Astrocyte of the cerebellum (primary cell): Measurements from ENCODE around the gene CIAO1.

ENCODE experiments used
- DNase-seq: peaks from one replicate; pipeline ENCODE4 v3.0.0-alpha.2; 2011; ENCODE audit warnings: low read depth
- H3K4me3 ChIP-seq: 2 replicates; pipeline ENCODE4 v1.5.1; 2011; ENCODE audit warnings: mild to moderate bottlenecking, low read depth, low read length, moderate library complexity
- CTCF ChIP-seq: IDR thresholded peaks from 2 replicates; pipeline ENCODE4 v1.5.1; 2012; ENCODE audit warnings: low read length, low read depth, moderate library complexity, mild to moderate bottlenecking; ENCODE audit errors: missing control alignments
- in situ Hi-C: cut with HindIII; loops from 2 replicates; pipeline ENCODE4 v1.10.0; 2017; ENCODE audit warnings: low sequenced_read_pairs

Gene CIAO1

DNA sequence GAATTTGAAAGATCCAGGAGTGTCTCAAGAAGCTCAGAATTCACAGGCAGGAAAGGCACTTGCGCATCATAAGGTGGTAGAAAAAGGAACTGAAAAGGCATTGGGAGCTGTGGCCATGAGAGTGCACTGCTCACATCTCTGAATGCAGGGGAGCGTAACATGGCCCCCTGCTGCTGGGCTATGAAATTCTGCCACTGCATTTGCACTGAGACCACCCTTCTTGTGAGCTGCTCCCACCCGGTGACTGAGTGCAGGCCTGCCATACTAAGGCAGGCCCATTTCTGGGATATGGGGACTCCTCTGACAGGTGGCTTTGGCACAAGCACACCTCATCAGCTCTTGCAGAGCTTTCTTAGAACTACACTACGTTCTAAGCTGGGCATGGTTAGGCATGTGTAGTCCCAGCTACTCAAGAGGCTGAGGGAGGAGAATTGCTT is 32.1 kb upstream of the CIAO1 start:
- no peak for TF ChIP-seq CTCF
- H3K4me3 ChIP-seq, result no peak overlapping the region
- no peak for DNase-seq
- in situ Hi-C loops, result no loop called here

GRCh38 chr2:96236882-96237281 is 29.1 kb upstream of the CIAO1 start:
- no peak for TF ChIP-seq CTCF
- in situ Hi-C loops, result no loop called here
- no peak overlapping the region for H3K4me3 ChIP-seq
- no peak for DNase-seq

DNA sequence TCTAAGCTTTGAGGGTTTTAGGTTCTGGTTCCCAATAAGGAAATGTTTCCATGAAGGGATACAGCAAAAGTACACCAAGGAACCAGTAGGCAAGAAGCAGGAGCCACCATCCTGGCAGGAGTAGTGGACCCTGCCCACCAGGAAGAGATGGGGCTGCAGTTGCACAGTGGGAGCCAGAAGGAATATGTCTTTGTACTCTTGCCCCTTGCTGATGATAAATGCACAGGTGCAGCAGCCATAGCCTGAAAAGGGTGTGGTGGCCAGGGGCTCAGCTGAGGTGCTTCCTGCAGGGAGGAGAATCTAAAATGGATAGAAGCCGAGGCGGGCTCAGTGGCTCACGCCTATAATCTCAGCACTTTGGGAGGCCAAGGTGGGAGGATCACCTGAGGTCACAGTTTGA is 27.8 kb upstream of the CIAO1 start:
- no peak for TF ChIP-seq CTCF
- DNase-seq, result no peak
- no peak overlapping the region for H3K4me3 ChIP-seq
- in situ Hi-C loops, result no loop called here

DNA sequence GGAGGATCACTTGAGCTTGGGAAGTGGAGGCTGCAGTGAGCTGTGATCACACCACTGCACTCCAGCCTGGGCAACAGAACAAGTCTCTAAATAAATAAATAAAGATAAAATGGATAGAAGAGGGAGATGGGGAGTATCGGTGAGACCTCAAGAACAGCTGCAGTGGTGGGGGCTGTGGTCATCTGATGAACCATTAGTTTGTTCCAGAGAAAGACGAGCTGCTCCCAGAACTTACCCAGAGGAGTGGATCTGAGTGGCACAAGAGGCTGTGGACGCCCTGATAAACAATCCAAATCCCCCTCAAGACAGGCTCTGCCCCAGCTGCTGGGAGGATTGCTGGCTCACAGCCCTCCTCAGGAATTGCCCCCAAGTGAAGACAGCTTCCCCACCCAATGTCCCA is 26.9 kb upstream of the CIAO1 start:
- in situ Hi-C loops, result no loop called here
- no peak for DNase-seq
- no peak for TF ChIP-seq CTCF
- no peak overlapping the region for H3K4me3 ChIP-seq

GRCh38 chr2:96239745-96240264 is 26.2 kb upstream of the CIAO1 start:
- in situ Hi-C loops, result no loop called here

DNA sequence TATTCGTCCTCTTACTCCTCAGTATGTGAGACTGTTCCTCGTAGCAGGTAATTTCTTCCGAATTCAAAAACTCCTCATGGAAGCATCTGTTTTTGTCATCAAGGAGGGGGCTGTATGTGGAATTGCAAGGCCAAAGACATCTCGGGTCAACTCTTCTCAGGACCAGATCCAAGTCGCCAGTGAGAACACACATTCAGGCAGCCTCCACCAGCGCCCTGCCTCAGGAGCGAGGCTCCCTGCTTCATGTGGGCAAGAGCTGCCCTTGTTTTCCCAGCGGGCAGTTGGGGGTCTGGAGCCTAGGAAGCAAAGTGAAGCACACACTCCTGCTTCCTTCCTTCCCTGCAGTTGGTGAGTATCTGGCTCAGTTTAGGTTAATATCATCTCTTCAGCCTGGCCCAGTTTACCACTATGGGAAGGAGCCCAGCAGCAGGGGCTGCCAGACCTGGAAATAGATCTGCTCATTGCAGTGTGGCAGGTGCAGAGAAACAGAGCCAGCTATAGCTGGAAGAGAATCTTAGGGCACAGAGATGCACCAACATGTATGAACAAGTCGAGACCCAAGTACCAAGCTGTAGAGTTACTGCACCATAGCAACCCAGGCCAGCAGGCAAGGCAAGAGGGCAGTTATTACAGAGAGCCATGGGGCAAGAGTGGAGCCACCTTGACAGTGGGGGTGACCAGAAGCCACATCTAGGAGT is 25.5 kb upstream of the CIAO1 start:
- no peak for DNase-seq
- in situ Hi-C loops, result no loop called here
- no peak for TF ChIP-seq CTCF
- H3K4me3 ChIP-seq, result no peak overlapping the region

More at GRCh38 chr2:96239745-96240264, 26.2 kb upstream of the CIAO1 start:
- H3K4me3 ChIP-seq, result no peak overlapping the region
- DNase-seq, result no peak
- no peak for TF ChIP-seq CTCF

DNA sequence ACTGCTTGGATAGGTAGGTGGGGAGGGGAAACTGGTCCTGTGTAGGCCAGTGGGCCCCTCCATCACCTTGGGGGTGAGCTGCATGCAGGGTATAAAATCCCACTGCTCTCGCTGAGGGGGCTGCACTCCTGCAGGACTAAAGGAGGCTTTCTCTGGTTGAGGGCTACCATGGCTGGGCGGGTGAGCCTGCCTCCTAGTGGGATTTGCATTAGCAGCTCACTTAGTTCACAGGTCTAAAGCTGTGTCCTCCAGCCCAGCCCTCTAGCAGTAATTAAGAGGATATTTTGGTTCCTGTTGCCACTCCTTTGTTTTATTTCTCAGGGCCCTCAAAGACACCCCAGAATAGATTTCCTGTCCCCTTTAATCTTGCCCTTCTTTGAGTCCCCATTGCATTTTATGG is 24.8 kb upstream of the CIAO1 start:
- in situ Hi-C loops, result no loop called here
- DNase-seq, result no peak
- no peak for TF ChIP-seq CTCF
- no peak overlapping the region for H3K4me3 ChIP-seq
